Smooth muscle cell (in vitro differentiated cells): ENCODE measurements around the gene SMR3A. TPM values are rescaled to one million over a fixed set of nuclear protein-coding genes. Genes with fewer than 3 reads are reported as not detected.

ENCODE experiments used
- DNase-seq: peaks from one replicate; lab custom pipeline; 2025; ENCODE audit not compliant: unreplicated experiment; lab: John Stamatoyannopoulos, UW
- H2AFZ ChIP-seq: fragments of 200-600 bp; sonication (generic); 2 replicates; pipeline ENCODE4 v1.6.0; 2016; ENCODE audit warnings: antibody characterized with exemption, low read depth, mild to moderate bottlenecking
- H3F3A ChIP-seq: fragments of 200-600 bp; sonication (generic); 2 replicates; pipeline ENCODE4 v1.6.0; 2017; ENCODE audit warnings: antibody characterized with exemption, low read depth
- H3K27ac ChIP-seq: fragments of 200-600 bp; sonication (generic); 2 replicates; pipeline ENCODE4 v1.5.1; 2016; ENCODE audit warnings: low read depth, mild to moderate bottlenecking
- H3K27me3 ChIP-seq: fragments of 200-600 bp; sonication (generic); 2 replicates; pipeline ENCODE4 v1.6.1; 2016; ENCODE audit warnings: low read depth, mild to moderate bottlenecking
- H3K36me3 ChIP-seq: fragments of 200-600 bp; sonication (generic); 2 replicates; pipeline ENCODE4 v1.5.1; 2016; ENCODE audit warnings: low read depth
- H3K4me1 ChIP-seq: fragments of 200-600 bp; sonication (generic); 2 replicates; pipeline ENCODE4 v1.5.1; 2016; ENCODE audit warnings: low read depth
- H3K4me2 ChIP-seq: fragments of 200-600 bp; sonication (generic); 2 replicates; pipeline ENCODE4 v1.6.0; 2016; ENCODE audit warnings: mild to moderate bottlenecking
- H3K4me3 ChIP-seq: fragments of 200-600 bp; sonication (generic); 2 replicates; pipeline ENCODE4 v1.5.1; 2016; ENCODE audit warnings: mild to moderate bottlenecking
- H3K79me2 ChIP-seq: fragments of 200-600 bp; sonication (generic); 2 replicates; pipeline ENCODE4 v1.6.0; 2016; ENCODE audit warnings: low read depth, mild to moderate bottlenecking
- H3K9ac ChIP-seq: fragments of 200-600 bp; sonication (generic); 2 replicates; pipeline ENCODE4 v1.6.0; 2016; ENCODE audit warnings: low read depth
- H3K9me3 ChIP-seq: fragments of 200-600 bp; sonication (generic); replicated peaks from 2 replicates; pipeline ENCODE4 v1.5.1; 2016; ENCODE audit warnings: low read depth
- H4K20me1 ChIP-seq: fragments of 200-600 bp; sonication (generic); 2 replicates; pipeline ENCODE4 v1.6.0; 2016; ENCODE audit warnings: low read depth
- WGBS: methylation state at CpG from one replicate; pipeline ENCODE4 v1.1.7; 2016; ENCODE audit warnings: low lambda C conversion rate; 5-methylcytosine and 5-hydroxymethylcytosine counted together
- polyA plus RNA-seq: library from polyadenylated mRNA; unstranded; fragments of >200 nt; fragmentation: Nextera tagmentation; extraction: Ambion mirVana; gene quantifications from 2 replicates; pipeline ENCODE4 v1.2.1, GENCODE V29; 2016
- total RNA-seq: library from RNA; depleted of rRNA; stranded (reverse); fragments of >200 nt; gene quantifications from 2 replicates; pipeline ENCODE4 v1.2.3, GENCODE V29; 2014
- TF ChIP-seq, protein P1 (sequence below): fragments of 200-600 bp; sonication (generic); IDR thresholded peaks from 2 replicates; pipeline ENCODE4 v1.5.1; 2017; ENCODE audit warnings: borderline replicate concordance, mild to moderate bottlenecking, antibody characterized with exemption; ENCODE audit not compliant: insufficient read depth, poor library complexity, severe bottlenecking

The SMR3A gene
- total and polyA plus RNA-seq, 2 experiments from 2014 or later = not detected

DNA sequence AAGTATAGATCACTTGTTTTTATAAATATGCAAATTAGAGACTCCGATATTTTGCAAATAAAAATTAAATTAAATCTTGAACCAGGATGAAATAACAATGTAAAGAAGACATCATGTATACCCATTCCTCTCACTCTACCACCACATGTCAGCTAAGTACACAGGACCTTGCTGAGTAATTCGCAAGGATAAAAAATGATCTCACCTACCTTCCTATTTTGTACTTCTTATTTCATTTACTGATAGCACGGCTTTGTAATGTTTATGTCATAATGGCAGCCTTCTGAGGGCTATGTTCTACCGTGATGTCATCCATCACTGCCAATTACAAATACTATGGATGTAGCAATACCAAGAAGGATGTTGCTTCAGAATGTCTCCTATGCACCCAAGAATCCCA lies 11.4 kb downstream of the SMR3A start:
- Histone ChIP-seq H3K4me3 (no peak overlapping the region), H3K4me2 (no peak overlapping the region), H3K4me1 (no peaks in the 10 kb centered on the region), H3K79me2 (no peaks in the 10 kb centered on the region), H3K9ac (no peak overlapping the region), H3K9me3 (no peaks in the 10 kb centered on the region), H3K36me3 (no peaks in the 10 kb centered on the region), H3K27me3 (no peaks in the 10 kb centered on the region), H4K20me1 (no peaks in the 10 kb centered on the region), H3K27ac (no peak overlapping the region), H3F3A (no peaks in the 10 kb centered on the region), H2AFZ (no peak overlapping the region)
- WGBS = 92% methylated on average over 4 of the region's 4 CpGs
- no peak for DNase-seq
- TF ChIP-seq, protein P1, sequence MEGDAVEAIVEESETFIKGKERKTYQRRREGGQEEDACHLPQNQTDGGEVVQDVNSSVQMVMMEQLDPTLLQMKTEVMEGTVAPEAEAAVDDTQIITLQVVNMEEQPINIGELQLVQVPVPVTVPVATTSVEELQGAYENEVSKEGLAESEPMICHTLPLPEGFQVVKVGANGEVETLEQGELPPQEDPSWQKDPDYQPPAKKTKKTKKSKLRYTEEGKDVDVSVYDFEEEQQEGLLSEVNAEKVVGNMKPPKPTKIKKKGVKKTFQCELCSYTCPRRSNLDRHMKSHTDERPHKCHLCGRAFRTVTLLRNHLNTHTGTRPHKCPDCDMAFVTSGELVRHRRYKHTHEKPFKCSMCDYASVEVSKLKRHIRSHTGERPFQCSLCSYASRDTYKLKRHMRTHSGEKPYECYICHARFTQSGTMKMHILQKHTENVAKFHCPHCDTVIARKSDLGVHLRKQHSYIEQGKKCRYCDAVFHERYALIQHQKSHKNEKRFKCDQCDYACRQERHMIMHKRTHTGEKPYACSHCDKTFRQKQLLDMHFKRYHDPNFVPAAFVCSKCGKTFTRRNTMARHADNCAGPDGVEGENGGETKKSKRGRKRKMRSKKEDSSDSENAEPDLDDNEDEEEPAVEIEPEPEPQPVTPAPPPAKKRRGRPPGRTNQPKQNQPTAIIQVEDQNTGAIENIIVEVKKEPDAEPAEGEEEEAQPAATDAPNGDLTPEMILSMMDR = no peak

- Histone ChIP-seq H3K27me3 (no peaks in the 10 kb centered on the region), H3K9me3 (no peaks in the 10 kb centered on the region), H3F3A (no peaks in the 10 kb centered on the region), H3K4me3 (no peak overlapping the region), H3K27ac (no peak overlapping the region), H3K4me2 (no peak overlapping the region), H3K36me3 (no peaks in the 10 kb centered on the region), H4K20me1 (no peaks in the 10 kb centered on the region), H3K79me2 (no peaks in the 10 kb centered on the region), H2AFZ (no peak overlapping the region), H3K9ac (no peak overlapping the region), H3K4me1 (no peaks in the 10 kb centered on the region)
- 84% methylated on average over 3 of the region's 3 CpGs for WGBS
- TF ChIP-seq, protein P1 = no peak
- DNase-seq = no peak
Observed at GRCh38 chr4:70372760-70373159, 12.2 kb downstream of the SMR3A start.

DNA sequence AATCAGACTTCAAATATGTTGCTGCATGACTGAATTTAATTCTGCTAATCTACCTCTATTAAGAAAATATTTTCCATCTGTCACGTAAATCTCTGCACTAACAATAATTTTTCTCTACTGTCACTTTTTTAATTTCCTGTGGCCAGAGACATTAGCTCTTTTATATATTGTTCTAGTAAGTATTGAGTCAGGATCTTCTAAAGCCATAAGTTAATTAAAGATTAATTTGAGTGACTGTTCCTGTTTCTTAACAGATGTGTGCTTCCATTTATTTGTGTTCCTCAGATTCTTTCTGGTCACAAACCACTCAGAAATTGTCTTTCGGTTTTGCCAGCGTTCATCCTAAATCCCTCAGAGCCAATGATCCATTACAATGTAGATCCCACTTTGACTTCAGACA lies 20.0 kb downstream of the SMR3A start:
- no peaks in the 10 kb centered on the region for H3K4me1 ChIP-seq

DNA sequence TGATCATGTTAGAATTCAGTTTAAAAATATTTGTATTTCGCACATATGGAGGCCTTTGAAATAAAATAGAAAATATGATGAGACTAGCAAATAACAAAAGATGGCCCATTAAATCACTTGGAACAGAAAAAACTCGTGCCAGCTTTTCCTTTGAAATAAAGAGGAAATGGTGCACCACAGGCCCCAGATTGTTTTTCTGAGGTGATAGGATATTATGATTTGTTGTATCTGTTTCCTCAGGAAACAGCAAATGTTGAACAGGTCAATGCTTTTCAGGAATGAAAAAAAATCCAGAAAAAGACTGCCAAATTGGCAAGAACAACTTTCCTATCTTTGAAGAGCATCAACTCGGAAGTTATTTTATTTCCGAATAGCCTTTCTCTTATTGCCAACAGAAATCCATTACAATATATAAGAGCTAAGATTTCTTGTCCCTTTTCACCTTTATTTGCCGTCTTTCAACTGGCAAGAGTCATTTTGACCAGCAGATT lies 22.2 kb downstream of the SMR3A start, which contains the start of gene SMR3B:
Gene SMR3B, plus strand, starts transcription at position 441 of the 491 bp plus-strand sequence. CDS start 1,380 bp downstream, outside the sequence.
- no peaks in the 10 kb centered on the region for H3K4me1 ChIP-seq
- 90% methylated on average over 5 of the region's 5 CpGs for WGBS
- no peak within 1 kb of the TSS for H3K27ac ChIP-seq
- H3K36me3 ChIP-seq = no peaks in the 10 kb centered on the region
- H3K9ac ChIP-seq = no peak within 1 kb of the TSS
- no peak for DNase-seq
- no peaks in the 10 kb centered on the region for H3K27me3 ChIP-seq
- TF ChIP-seq, protein P1 = no peak
- H3K4me3 ChIP-seq = no peak within 1 kb of the TSS
- H3K79me2 ChIP-seq = no peaks in the 10 kb centered on the region
- H4K20me1 ChIP-seq = no peaks in the 10 kb centered on the region
- H3K9me3 ChIP-seq = no peaks in the 10 kb centered on the region
- no peak within 1 kb of the TSS for H3K4me2 ChIP-seq
- no peaks in the 10 kb centered on the region for H3F3A ChIP-seq
- no peak within 1 kb of the TSS for H2AFZ ChIP-seq

More for the DNA sequence above, 20.0 kb downstream of the SMR3A start:
- TF ChIP-seq, protein P1 = no peak
- DNase-seq = no peak
- 86% methylated on average over 3 of the region's 3 CpGs for WGBS
- Histone ChIP-seq H3K36me3 (no peaks in the 10 kb centered on the region), H2AFZ (no peak overlapping the region), H3K9me3 (no peaks in the 10 kb centered on the region), H3K27me3 (no peaks in the 10 kb centered on the region), H3F3A (no peaks in the 10 kb centered on the region), H3K79me2 (no peaks in the 10 kb centered on the region), H3K4me3 (no peak overlapping the region), H4K20me1 (no peaks in the 10 kb centered on the region), H3K27ac (no peak overlapping the region), H3K9ac (no peak overlapping the region), H3K4me2 (no peak overlapping the region)
